HG02970 (cell line): Measurements from ENCODE around the gene GIN1.

Experiments used
- ATAC-seq: cut with Tn5 transposase; IDR thresholded peaks from one replicate; pipeline ENCODE4 v1.9.1; 2021; ENCODE audit warnings: mild to moderate bottlenecking, moderate library complexity, moderate number of reproducible peaks; ENCODE audit not compliant: unreplicated experiment, low FRiP score

The GIN1 gene

GRCh38 chr5:103041071-103041676 lies 78.8 kb downstream of the GIN1 start:
- no peak for ATAC-seq

- ATAC-seq, result no peak
Observed at GRCh38 chr5:103037673-103038455, 82.1 kb downstream of the GIN1 start.

GRCh38 chr5:103036601-103037000 lies 83.3 kb downstream of the GIN1 start:
- ATAC-seq, result no peak
